ENCODE measurements around the gene SHISAL2B.

GRCh38 chr5:64691291-64691690, 988 bp downstream of the SHISAL2B start:
- TF ChIP-seq POLR2A (IDR thresholded peaks at IDR 0.05) (no peak), CTCF (IDR thresholded peaks at IDR 0.05) (no peak)

Data from uterus (tissue), 2 donors.